Vagina (tissue), 2 donors: Measurements from ENCODE around the gene MYL6.

ENCODE experiments used
- POLR2AphosphoS5 ChIP-seq, 2 donors: sonication (generic); formaldehyde crosslinking; IDR thresholded peaks; one replicate each; pipeline ENCODE4 v1.9.0; 2017; ENCODE audit warnings: antibody characterized with exemption in 2 of 2, mild to moderate bottlenecking in 2 of 2, low read depth in 1 of 2; ENCODE audit not compliant: insufficient read depth in 1 of 2
- TF ChIP-seq, protein P1 (sequence below), 3 experiments: fragments of 450-650 bp in 2 of 3; fragments of 200-600 bp in 1 of 3; sonication (generic) in 1 of 3; IDR thresholded peaks; one replicate each; pipeline ENCODE4 v1.5.1; 2017 to 2019; ENCODE audit warnings: antibody characterized with exemption in 3 of 3, mild to moderate bottlenecking in 2 of 3, moderate library complexity in 2 of 3

DNA sequence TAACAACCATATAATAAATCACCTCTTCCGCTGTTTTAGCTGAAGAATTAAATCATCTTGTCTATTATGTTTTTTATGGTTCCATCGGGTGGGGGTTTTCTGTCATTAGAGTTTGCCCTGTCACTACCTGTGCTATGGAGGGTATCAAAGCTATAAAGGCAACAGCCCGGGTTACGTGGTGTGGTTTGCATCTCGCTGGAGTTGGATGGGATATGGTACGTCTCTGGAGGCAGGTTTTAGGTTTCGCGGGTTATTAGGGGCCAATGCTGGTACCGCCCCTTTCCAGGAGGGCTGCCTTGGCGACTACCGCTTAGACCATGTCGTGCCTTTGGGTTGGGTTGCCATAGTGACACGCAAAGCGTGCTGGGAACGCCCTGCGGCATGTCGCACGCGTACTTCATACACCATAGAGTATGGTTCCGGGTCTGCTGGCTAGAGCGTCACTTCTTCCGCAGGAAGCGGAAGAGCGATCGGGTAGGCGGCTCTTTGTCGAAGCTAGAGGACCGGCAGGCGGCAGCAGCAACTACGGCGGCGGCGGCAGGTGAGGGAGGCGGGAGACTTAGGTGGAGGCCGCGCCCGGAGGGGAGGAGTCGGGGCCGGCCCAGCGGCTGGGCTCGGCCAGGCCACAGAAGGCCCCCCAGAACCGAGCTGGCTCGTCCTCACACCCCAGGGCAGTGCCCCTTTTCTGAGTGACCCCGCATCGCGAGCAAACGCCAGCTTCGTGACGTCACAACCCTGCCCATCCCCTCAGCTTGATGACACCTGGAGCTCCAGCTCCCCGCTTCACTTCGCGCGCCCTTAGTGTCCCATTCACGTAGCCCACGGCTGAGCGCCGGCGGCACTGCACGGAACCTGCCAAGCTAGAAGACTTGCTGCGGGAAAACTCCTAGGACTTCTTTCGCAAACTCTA lies 40.1 kb upstream of the MYL6 start, which contains the start of gene ZC3H10:
- TF ChIP-seq, protein P1, sequence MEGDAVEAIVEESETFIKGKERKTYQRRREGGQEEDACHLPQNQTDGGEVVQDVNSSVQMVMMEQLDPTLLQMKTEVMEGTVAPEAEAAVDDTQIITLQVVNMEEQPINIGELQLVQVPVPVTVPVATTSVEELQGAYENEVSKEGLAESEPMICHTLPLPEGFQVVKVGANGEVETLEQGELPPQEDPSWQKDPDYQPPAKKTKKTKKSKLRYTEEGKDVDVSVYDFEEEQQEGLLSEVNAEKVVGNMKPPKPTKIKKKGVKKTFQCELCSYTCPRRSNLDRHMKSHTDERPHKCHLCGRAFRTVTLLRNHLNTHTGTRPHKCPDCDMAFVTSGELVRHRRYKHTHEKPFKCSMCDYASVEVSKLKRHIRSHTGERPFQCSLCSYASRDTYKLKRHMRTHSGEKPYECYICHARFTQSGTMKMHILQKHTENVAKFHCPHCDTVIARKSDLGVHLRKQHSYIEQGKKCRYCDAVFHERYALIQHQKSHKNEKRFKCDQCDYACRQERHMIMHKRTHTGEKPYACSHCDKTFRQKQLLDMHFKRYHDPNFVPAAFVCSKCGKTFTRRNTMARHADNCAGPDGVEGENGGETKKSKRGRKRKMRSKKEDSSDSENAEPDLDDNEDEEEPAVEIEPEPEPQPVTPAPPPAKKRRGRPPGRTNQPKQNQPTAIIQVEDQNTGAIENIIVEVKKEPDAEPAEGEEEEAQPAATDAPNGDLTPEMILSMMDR (IDR thresholded peaks at IDR 0.05) = peak; percentile 15 to 36 (median 25)
- TF ChIP-seq POLR2AphosphoS5 (IDR thresholded peaks at IDR 0.05; ENCODE audit: insufficient read depth in 1 of 2, low read depth in 1 of 2) = peak; percentile 99 to 100
